HAP-1 (cell line): ENCODE results near the gene FGF7.
"Not testable (repeated sequence)": the region's sequence is repeated elsewhere in the genome, so short reads cannot be mapped to it uniquely, and the experiment has no call there.

ENCODE experiments used
- DNase-seq, 2 experiments: peaks; one replicate each; pipeline ENCODE4 v3.0.0-alpha.2; 2016 to 2020; ENCODE audit warnings: low spot score in 2 of 2
- H3K27me3 ChIP-seq: fragments of 250-450 bp; sonication (Bioruptor Pico); 2 replicates; pipeline ENCODE4 v1.5.1; 2020; ENCODE audit warnings: low read depth, mild to moderate bottlenecking, moderate library complexity
- H3K36me3 ChIP-seq: fragments of 250-450 bp; sonication (Bioruptor Pico); replicated peaks from 2 replicates; pipeline ENCODE4 v1.5.1; 2020; ENCODE audit warnings: mild to moderate bottlenecking
- H3K4me1 ChIP-seq: fragments of 250-450 bp; sonication (Bioruptor Pico); 2 replicates; pipeline ENCODE4 v1.5.1; 2020; ENCODE audit warnings: mild to moderate bottlenecking
- H3K4me3 ChIP-seq: fragments of 250-450 bp; sonication (Bioruptor Pico); 2 replicates; pipeline ENCODE4 v1.5.1; 2020; ENCODE audit warnings: mild to moderate bottlenecking, moderate library complexity
- H3K9me3 ChIP-seq: fragments of 250-450 bp; sonication (Bioruptor Pico); 2 replicates; pipeline ENCODE4 v1.5.1; 2020; ENCODE audit warnings: mild to moderate bottlenecking, moderate library complexity
- in situ Hi-C: fragments of 300-500 bp; cut with MboI; formaldehyde crosslinking; loops from 3 replicates; pipeline ENCODE4 v1.14.3; 2020; ENCODE audit warnings: low sequenced_read_pairs, inconsistent platforms, mixed read lengths

Gene FGF7

GRCh38 chr15:49490966-49491365 lies 67.9 kb downstream of the FGF7 start:
- in situ Hi-C loops, result no loop called here
- Histone ChIP-seq H3K4me1 (peaks cover 8% of the 10 kb centered on the region), H3K9me3 (no peaks in the 10 kb centered on the region), H3K36me3 (no peaks in the 10 kb centered on the region), H3K27me3 (no peaks in the 10 kb centered on the region), H3K4me3 (no peak overlapping the region)
- no peak for DNase-seq

DNA sequence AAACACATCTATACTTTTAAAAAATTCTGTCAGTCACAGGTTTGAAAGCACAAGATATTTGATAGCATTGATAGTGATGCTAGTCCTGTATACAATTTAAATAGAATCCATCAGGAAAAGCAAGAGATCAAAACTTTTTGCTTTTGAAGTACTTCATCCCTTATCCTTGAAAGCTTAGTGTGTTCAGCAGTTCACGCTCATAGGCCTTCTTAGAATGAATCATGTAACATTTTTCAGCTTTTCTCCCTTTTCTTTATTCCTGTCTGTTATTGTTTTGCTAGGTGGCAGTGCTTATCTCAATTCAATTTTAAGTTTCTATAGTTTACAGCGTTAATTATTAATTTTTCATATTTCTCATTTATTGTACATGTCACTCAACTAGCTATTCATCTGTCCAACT lies 69.1 kb downstream of the FGF7 start:
- in situ Hi-C loops, result no loop called here
- no peak for DNase-seq
- peaks cover 14% of the 10 kb centered on the region for H3K4me1 ChIP-seq

DNA sequence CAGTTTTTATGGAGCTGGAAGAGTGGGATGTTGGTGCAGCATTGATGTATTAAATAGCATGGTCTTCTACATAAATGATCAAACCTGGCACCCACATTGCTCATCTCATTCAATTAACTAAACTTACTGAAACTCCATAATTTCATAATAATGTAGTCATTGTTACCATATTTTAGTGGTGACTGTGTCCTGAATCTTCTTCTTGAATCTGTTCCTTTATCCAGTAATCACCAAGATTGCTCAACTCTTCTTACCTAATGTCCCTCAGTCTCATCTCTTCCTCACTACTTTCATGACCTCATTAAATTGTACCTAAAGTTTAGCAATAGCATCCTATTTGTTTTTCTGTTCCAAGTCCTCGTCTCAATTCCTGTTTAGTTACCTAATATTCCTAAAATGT lies 69.8 kb downstream of the FGF7 start:
- H3K4me3 ChIP-seq, result no peak overlapping the region
- no peaks in the 10 kb centered on the region for H3K27me3 ChIP-seq
- no peaks in the 10 kb centered on the region for H3K9me3 ChIP-seq
- no peak for DNase-seq
- peaks cover 14% of the 10 kb centered on the region for H3K4me1 ChIP-seq
- in situ Hi-C loops, result no loop called here
- H3K36me3 ChIP-seq, result no peaks in the 10 kb centered on the region

More for the DNA sequence above, 69.1 kb downstream of the FGF7 start:
- H3K4me3 ChIP-seq, result no peak overlapping the region
- H3K27me3 ChIP-seq, result no peaks in the 10 kb centered on the region
- no peaks in the 10 kb centered on the region for H3K9me3 ChIP-seq
- no peaks in the 10 kb centered on the region for H3K36me3 ChIP-seq

GRCh38 chr15:49494842-49495241 lies 71.8 kb downstream of the FGF7 start:
- in situ Hi-C loops, result no loop called here
- H3K9me3 ChIP-seq, result no peaks in the 10 kb centered on the region
- peaks cover 14% of the 10 kb centered on the region for H3K4me1 ChIP-seq
- no peaks in the 10 kb centered on the region for H3K27me3 ChIP-seq
- no peak overlapping the region for H3K4me3 ChIP-seq
- DNase-seq, result no peak
- H3K36me3 ChIP-seq, result no peaks in the 10 kb centered on the region

GRCh38 chr15:49495993-49496753 lies 73.1 kb downstream of the FGF7 start:
- Histone ChIP-seq H3K4me1 (peaks cover 11% of the 10 kb centered on the region), H3K9me3 (no peaks in the 10 kb centered on the region), H3K27me3 (no peaks in the 10 kb centered on the region), H3K4me3 (no peak overlapping the region), H3K36me3 (no peaks in the 10 kb centered on the region)
- no peak for DNase-seq
- in situ Hi-C loops, result no loop called here

- Histone ChIP-seq H3K27me3 (no peaks in the 10 kb centered on the region), H3K4me3 (no peak overlapping the region), H3K36me3 (no peaks in the 10 kb centered on the region), H3K9me3 (peaks cover 10% of the 10 kb centered on the region), H3K4me1 (no peaks in the 10 kb centered on the region)
- no peak for DNase-seq
- in situ Hi-C loops, result no loop called here
Measured at GRCh38 chr15:49501586-49501985, 78.5 kb downstream of the FGF7 start.

- peaks cover 10% of the 10 kb centered on the region for H3K9me3 ChIP-seq
- H3K27me3 ChIP-seq, result no peaks in the 10 kb centered on the region
- in situ Hi-C loops, result no loop called here
- H3K36me3 ChIP-seq, result no peaks in the 10 kb centered on the region
- no peak for DNase-seq
- no peak overlapping the region for H3K4me3 ChIP-seq
- no peaks in the 10 kb centered on the region for H3K4me1 ChIP-seq
Measured at GRCh38 chr15:49506341-49506740, 83.3 kb downstream of the FGF7 start.

- Histone ChIP-seq H3K9me3 (peaks cover 4% of the 10 kb centered on the region), H3K27me3 (no peaks in the 10 kb centered on the region), H3K4me1 (no peaks in the 10 kb centered on the region), H3K36me3 (no peaks in the 10 kb centered on the region), H3K4me3 (no peak overlapping the region)
- in situ Hi-C loops, result no loop called here
- no peak for DNase-seq
Measured at GRCh38 chr15:49507261-49507660, 84.2 kb downstream of the FGF7 start.

DNA sequence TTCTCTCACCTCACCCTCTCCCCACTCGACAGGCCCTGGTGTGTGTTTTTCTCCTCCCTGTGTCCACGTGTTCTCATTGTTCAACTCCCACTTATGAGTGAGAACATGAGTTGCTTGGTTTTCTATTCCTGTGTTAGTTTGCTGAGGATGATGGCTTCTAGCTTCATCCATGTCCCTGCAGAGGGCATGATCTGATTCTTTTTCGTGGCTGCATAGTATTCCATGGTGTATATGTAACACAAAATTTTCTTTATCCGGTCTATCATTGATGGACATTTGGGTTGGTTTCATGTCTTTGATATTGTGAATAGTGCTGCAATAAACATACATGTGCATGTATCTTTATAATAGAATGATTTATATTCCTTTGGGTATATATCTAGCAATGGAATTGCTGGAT lies 89.7 kb downstream of the FGF7 start:
- DNase-seq, H3K4me1 ChIP-seq, H3K27me3 ChIP-seq, H3K4me3 ChIP-seq, in situ Hi-C loops, H3K9me3 ChIP-seq, H3K36me3 ChIP-seq: not testable (repeated sequence)

DNA sequence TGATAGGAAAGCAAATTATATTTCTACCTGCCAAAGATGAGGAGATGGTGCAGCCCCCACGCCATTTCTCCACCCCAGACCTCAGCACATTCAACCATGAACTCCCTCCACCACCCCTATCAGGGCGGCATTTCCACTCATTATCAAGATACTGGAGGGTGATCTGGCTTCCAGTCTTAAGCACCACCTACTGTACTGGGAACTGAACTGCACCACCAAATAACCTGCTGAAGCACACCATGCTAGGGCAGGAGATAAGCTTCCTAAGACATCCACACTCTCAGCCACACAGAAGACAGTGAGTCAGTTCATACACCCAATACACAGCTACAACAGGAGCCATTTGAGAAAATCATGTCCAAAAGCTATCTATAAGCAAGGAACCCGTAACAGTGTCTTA lies 98.8 kb downstream of the FGF7 start:
- peaks cover 4% of the 10 kb centered on the region; the same call in 1 of the 2 replicates for H3K4me1 ChIP-seq
- no peaks in the 10 kb centered on the region for H3K27me3 ChIP-seq
- H3K9me3 ChIP-seq, result no peaks in the 10 kb centered on the region
- DNase-seq, result no peak
- no peak overlapping the region for H3K4me3 ChIP-seq
- in situ Hi-C loops, result no loop called here
- H3K36me3 ChIP-seq, result no peaks in the 10 kb centered on the region

GRCh38 chr15:49528289-49528688 lies 105.2 kb downstream of the FGF7 start:
- no peaks in the 10 kb centered on the region for H3K36me3 ChIP-seq
- H3K27me3 ChIP-seq, result no peaks in the 10 kb centered on the region
- H3K4me1 ChIP-seq, result peaks cover 4% of the 10 kb centered on the region; the same call in 1 of the 2 replicates
- H3K4me3 ChIP-seq, result no peak overlapping the region
- no peak for DNase-seq
- no peaks in the 10 kb centered on the region for H3K9me3 ChIP-seq
- in situ Hi-C loops, result no loop called here

DNA sequence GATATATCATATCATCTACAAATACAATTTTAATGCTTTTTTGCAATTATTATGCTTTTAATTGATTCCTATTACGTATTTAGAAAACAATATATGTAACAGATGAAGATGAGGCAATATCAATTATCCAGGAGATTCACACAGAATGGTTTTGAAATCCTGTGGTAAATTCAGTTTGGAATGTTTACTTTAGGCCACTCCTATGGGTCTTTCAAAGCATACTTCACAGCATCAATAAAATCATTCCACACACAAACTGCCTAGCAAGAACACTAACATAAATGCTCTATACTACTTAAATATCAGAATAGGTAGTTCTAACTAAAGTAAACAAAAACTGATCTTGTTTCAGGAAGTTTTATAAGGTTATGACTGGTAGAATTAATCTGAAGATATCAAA lies 107.0 kb downstream of the FGF7 start:
- Histone ChIP-seq H3K4me3 (no peak overlapping the region), H3K27me3 (no peaks in the 10 kb centered on the region), H3K4me1 (no peaks in the 10 kb centered on the region), H3K9me3 (no peaks in the 10 kb centered on the region; the same call in 1 of the 2 replicates), H3K36me3 (no peaks in the 10 kb centered on the region)
- in situ Hi-C loops, result no loop called here
- no peak for DNase-seq
